Tongue (tissue), 2 donors: ENCODE results near the gene NKX2-2. TPM values are rescaled to one million over a fixed set of nuclear protein-coding genes. Genes with fewer than 3 reads are reported as not detected.

Experiments used
- DNase-seq: peaks from one replicate; pipeline ENCODE4 v3.0.0-alpha.2; 2015
- total RNA-seq: library from RNA; depleted of rRNA; stranded (reverse); fragments of >200 nt; gene quantifications from one replicate; pipeline ENCODE4 v1.2.3, GENCODE V29; 2014

NKX2-2 gene
- total RNA-seq, 1 donor from 2014 or later, result 0.21 TPM

- DNase-seq, result no peak
These were observed 8.0 kb upstream of the NKX2-2 start for GRCh38 chr20:21521596-21522480.

- DNase-seq, result no peak
These were observed 7.1 kb upstream of the NKX2-2 start for GRCh38 chr20:21520702-21521595.

- DNase-seq, result no peak
These were observed 5.3 kb upstream of the NKX2-2 start for GRCh38 chr20:21519136-21519584.

- DNase-seq, result no peak
These were observed 4.6 kb upstream of the NKX2-2 start for GRCh38 chr20:21518292-21518991.

- DNase-seq, result no peak
These were observed 3.9 kb upstream of the NKX2-2 start for GRCh38 chr20:21517566-21518277.

- no peak for DNase-seq
These were observed 3.1 kb upstream of the NKX2-2 start for GRCh38 chr20:21516861-21517565.

GRCh38 chr20:21516180-21516567, 2.3 kb upstream of the NKX2-2 start:
- DNase-seq, result no peak

GRCh38 chr20:21515300-21516179, 1.7 kb upstream of the NKX2-2 start:
- no peak for DNase-seq

- no peak for DNase-seq
These were observed 838 bp upstream of the NKX2-2 start for GRCh38 chr20:21514553-21515251.

- no peak for DNase-seq
These were observed 642 bp downstream of the NKX2-2 start for GRCh38 chr20:21513181-21513663.

- no peak for DNase-seq
These were observed 1.2 kb downstream of the NKX2-2 start for GRCh38 chr20:21512634-21513180.

GRCh38 chr20:21511850-21512633, 1.8 kb downstream of the NKX2-2 start:
- DNase-seq, result no peak

GRCh38 chr20:21511485-21511849, 2.4 kb downstream of the NKX2-2 start:
- DNase-seq, result no peak

- no peak for DNase-seq
These were observed 3.2 kb downstream of the NKX2-2 start for GRCh38 chr20:21510414-21511384.

GRCh38 chr20:21509597-21510371, 4.1 kb downstream of the NKX2-2 start:
- peak; percentile 35 for DNase-seq

- no peak for DNase-seq
These were observed 4.7 kb downstream of the NKX2-2 start for GRCh38 chr20:21509079-21509596.
